ENCODE results near the gene HHIP. TPM values are rescaled to one million over a fixed set of nuclear protein-coding genes. Genes with fewer than 3 reads are reported as not detected.

HHIP gene
- total RNA-seq: not detected

DNA sequence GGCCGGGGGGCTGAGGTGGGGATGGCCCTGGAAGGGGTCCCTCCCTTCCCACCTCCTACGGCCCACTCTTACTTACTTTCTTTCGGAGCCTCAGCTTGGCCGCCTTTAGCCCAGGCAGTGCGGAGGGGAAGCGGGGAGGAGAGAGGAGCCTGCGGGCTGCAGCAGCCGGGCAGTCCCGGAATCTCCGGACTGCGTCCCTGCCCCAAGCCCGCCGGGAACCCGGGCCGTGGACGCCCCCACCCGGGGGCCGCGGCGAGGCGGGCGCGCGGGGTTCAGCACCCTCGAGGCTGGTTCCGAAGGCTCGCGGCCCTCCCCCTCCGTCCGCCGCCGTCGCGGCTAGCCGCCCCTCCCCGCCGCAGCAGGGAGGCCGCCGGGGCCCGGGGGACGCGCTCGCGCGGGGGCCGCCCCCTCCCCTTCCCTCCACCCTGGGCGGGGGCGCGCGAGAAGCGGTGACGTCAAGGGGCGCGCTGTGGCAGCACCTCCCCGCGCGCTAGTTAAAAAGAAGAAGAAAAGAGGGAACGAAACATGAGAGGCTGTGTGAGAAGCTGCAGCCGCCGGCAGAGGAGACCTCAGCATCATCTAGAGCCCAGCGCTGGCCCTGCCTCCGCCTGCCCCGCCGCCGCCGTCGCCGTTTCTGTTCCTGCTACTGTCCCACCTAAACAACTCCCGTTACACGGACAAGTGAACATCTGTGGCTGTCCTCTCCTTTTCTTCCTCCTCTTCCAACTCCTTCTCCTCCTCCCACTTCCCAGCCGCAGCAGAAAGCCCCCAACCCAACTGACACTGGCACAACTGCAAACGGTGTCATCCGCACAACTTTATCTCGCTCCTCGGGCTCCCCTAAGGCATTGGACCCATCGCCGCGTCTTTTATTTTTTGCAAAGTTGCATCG lies at the start of gene HHIP:
TSS of gene HHIP (plus strand) at position 526 of the 892 bp plus-strand sequence. CDS start 520 bp downstream, outside the sequence.
- Histone ChIP-seq H3K4me1 (ENCODE audit: insufficient read depth, low read length) (peaks cover 8% of the 10 kb centered on the region), H3K27me3 (ENCODE audit: insufficient read depth, low read length) (peaks cover 50% of the 10 kb centered on the region), H3K9me3 (ENCODE audit: low read depth, low read length) (no peaks in the 10 kb centered on the region), H3K4me3 (ENCODE audit: low read length) (no peak within 1 kb of the TSS)

GRCh38 chr4:144597171-144597570 lies 48.8 kb upstream of the HHIP start:
- H3K9me3 ChIP-seq (ENCODE audit: low read depth, low read length): no peaks in the 10 kb centered on the region
- H3K27me3 ChIP-seq (ENCODE audit: insufficient read depth, low read length): no peaks in the 10 kb centered on the region
- no peaks in the 10 kb centered on the region for H3K4me1 ChIP-seq (ENCODE audit: insufficient read depth, low read length)
- H3K4me3 ChIP-seq (ENCODE audit: low read length): no peak overlapping the region

DNA sequence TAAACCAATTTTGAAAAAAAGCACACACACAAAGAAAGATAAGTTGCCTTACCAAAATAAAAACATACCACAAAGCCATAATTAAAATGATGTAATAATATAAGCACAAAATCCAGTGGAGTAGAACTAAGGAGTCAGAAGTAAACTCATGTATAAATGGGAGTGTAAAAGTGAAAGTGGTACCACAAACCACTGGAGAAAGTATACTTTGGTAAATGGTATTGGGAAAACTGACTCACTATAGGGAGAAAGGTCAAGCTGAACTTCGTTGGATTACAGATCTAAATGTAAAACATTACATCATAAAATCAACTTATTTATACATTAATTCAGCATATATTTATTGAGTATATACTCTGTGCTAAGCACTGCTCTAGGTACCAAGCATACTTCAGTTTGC lies 46.3 kb upstream of the HHIP start:
- H3K4me3 ChIP-seq (ENCODE audit: low read length): no peak overlapping the region
- H3K27me3 ChIP-seq (ENCODE audit: insufficient read depth, low read length): no peaks in the 10 kb centered on the region
- H3K9me3 ChIP-seq (ENCODE audit: low read depth, low read length): no peaks in the 10 kb centered on the region
- H3K4me1 ChIP-seq (ENCODE audit: insufficient read depth, low read length): no peaks in the 10 kb centered on the region

- no peaks in the 10 kb centered on the region for H3K27me3 ChIP-seq (ENCODE audit: insufficient read depth, low read length)
Observed at GRCh38 chr4:144611850-144612249, 34.1 kb upstream of the HHIP start.

GRCh38 chr4:144614850-144615585 lies 30.9 kb upstream of the HHIP start:
- Histone ChIP-seq H3K9me3 (ENCODE audit: low read depth, low read length) (no peaks in the 10 kb centered on the region), H3K27me3 (ENCODE audit: insufficient read depth, low read length) (no peaks in the 10 kb centered on the region), H3K4me1 (ENCODE audit: insufficient read depth, low read length) (no peaks in the 10 kb centered on the region), H3K4me3 (ENCODE audit: low read length) (no peak overlapping the region)

More at GRCh38 chr4:144611850-144612249, 34.1 kb upstream of the HHIP start:
- H3K4me1 ChIP-seq (ENCODE audit: insufficient read depth, low read length): no peaks in the 10 kb centered on the region
- H3K9me3 ChIP-seq (ENCODE audit: low read depth, low read length): no peaks in the 10 kb centered on the region
- H3K4me3 ChIP-seq (ENCODE audit: low read length): no peak overlapping the region

- H3K27me3 ChIP-seq (ENCODE audit: insufficient read depth, low read length): no peaks in the 10 kb centered on the region
- no peaks in the 10 kb centered on the region for H3K9me3 ChIP-seq (ENCODE audit: low read depth, low read length)
- H3K4me1 ChIP-seq (ENCODE audit: insufficient read depth, low read length): no peaks in the 10 kb centered on the region
- H3K4me3 ChIP-seq (ENCODE audit: low read length): no peak overlapping the region
Observed at GRCh38 chr4:144621681-144622080, 24.3 kb upstream of the HHIP start.

- Histone ChIP-seq H3K4me1 (ENCODE audit: insufficient read depth, low read length) (no peaks in the 10 kb centered on the region), H3K9me3 (ENCODE audit: low read depth, low read length) (no peaks in the 10 kb centered on the region), H3K27me3 (ENCODE audit: insufficient read depth, low read length) (no peaks in the 10 kb centered on the region), H3K4me3 (ENCODE audit: low read length) (no peak overlapping the region)
Observed at GRCh38 chr4:144627663-144628076, 18.3 kb upstream of the HHIP start.

- no peak overlapping the region for H3K4me3 ChIP-seq (ENCODE audit: low read length)
- H3K4me1 ChIP-seq (ENCODE audit: insufficient read depth, low read length): no peaks in the 10 kb centered on the region
- no peaks in the 10 kb centered on the region for H3K9me3 ChIP-seq (ENCODE audit: low read depth, low read length)
- H3K27me3 ChIP-seq (ENCODE audit: insufficient read depth, low read length): no peaks in the 10 kb centered on the region
Observed at GRCh38 chr4:144633215-144633614, 12.7 kb upstream of the HHIP start.

DNA sequence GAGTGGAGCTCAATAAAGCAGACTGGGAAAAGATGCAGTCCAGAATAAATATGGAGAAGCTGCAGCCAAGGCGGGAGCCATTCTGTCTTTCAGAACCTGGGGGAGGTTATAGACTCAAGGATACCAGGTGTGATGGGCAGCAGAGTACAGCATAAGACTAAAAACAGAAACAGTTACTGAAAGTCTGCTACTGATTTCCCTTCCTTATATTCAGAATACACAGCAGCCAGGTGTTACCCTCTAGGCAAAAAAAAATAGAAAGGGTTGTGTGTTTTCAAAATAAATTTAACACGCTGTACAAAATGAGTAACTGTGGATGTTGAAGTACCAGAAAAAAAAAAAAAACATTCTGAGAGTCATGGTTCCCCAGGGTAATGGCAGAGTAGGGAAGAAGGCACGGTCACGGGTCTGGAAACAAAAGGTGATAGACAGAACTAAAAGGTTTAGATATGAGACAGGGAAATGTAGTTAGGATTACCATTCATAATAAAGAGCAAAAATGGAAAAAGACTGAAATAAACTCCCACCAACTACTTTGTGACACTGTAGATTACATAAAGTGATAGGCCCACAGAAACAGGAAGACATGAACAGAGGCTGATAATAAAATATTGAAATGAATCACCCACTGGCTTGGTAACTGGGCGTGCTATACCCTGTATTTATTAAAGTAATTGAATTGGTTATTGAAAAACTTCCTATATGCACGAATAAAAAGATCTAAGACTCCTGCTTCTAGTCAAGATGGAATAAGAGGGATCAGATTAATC lies 10.8 kb upstream of the HHIP start:
- Histone ChIP-seq H3K4me1 (ENCODE audit: insufficient read depth, low read length) (no peaks in the 10 kb centered on the region), H3K4me3 (ENCODE audit: low read length) (no peak overlapping the region), H3K27me3 (ENCODE audit: insufficient read depth, low read length) (no peaks in the 10 kb centered on the region), H3K9me3 (ENCODE audit: low read depth, low read length) (no peaks in the 10 kb centered on the region)

GRCh38 chr4:144644368-144645101 lies 1.4 kb upstream of the HHIP start:
- Histone ChIP-seq H3K27me3 (ENCODE audit: insufficient read depth, low read length) (peaks cover 46% of the 10 kb centered on the region), H3K4me3 (ENCODE audit: low read length) (no peak overlapping the region), H3K4me1 (ENCODE audit: insufficient read depth, low read length) (peaks cover 8% of the 10 kb centered on the region), H3K9me3 (ENCODE audit: low read depth, low read length) (no peaks in the 10 kb centered on the region)

DNA sequence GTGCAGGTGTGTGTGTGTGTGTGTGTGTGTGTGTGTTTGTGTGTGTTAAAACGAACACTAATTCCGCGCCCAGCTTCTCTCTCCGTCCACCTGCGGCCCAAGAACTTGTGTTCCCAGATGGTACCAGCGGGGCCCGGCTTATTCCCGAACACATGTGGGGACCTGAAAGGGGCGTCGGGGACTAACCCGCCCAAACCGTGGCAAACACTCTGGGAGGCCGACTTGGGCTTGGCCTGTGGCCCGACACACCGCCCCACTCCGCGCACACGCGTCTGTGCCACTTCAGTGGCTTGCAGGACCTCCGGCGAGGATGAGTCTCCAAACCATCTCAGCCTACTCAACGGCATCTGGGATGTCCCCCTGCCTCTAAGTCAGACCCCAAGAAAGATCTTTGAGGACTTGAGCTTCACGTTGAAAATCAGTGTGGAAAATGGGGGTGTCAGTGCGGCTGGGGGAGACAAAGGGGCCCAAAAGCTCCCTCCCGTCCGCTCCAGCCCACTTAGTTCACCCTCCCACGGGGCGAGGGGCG lies 790 bp upstream of the HHIP start:
- no peaks in the 10 kb centered on the region for H3K9me3 ChIP-seq (ENCODE audit: low read depth, low read length)
- no peak overlapping the region for H3K4me3 ChIP-seq (ENCODE audit: low read length)
- H3K4me1 ChIP-seq (ENCODE audit: insufficient read depth, low read length): peaks cover 8% of the 10 kb centered on the region
- H3K27me3 ChIP-seq (ENCODE audit: insufficient read depth, low read length): peaks cover 50% of the 10 kb centered on the region

GRCh38 chr4:144646523-144647094 lies 653 bp downstream of the HHIP start:
- Histone ChIP-seq H3K4me3 (ENCODE audit: low read length) (no peak overlapping the region), H3K9me3 (ENCODE audit: low read depth, low read length) (no peaks in the 10 kb centered on the region), H3K4me1 (ENCODE audit: insufficient read depth, low read length) (peaks cover 8% of the 10 kb centered on the region), H3K27me3 (ENCODE audit: insufficient read depth, low read length) (peaks cover 50% of the 10 kb centered on the region)

DNA sequence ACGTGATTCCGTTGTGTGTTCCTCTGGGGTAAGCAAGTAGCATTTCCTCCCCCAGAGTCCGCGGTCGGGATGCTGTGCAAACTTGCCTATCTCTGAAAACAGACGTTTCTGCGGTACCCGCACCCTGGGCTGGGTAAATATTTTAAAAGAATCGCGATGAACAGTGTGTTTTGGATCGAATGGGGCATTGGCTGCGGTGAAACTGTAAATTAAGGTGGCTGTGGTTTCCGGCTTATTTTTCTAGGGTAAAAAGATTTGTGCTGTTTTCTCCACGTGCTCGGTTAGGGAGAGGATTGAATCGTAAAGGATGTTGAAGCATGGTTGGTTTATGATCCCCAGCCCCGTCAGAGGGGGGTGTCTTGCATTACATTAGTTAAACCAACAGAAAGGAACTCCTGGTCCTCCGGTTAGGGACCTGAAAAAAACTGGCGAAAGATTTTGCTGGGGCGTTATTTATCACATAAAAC lies 1.2 kb downstream of the HHIP start:
- Histone ChIP-seq H3K9me3 (ENCODE audit: low read depth, low read length) (no peaks in the 10 kb centered on the region), H3K4me3 (ENCODE audit: low read length) (no peak overlapping the region), H3K4me1 (ENCODE audit: insufficient read depth, low read length) (peaks cover 8% of the 10 kb centered on the region), H3K27me3 (ENCODE audit: insufficient read depth, low read length) (peaks cover 50% of the 10 kb centered on the region)

DNA sequence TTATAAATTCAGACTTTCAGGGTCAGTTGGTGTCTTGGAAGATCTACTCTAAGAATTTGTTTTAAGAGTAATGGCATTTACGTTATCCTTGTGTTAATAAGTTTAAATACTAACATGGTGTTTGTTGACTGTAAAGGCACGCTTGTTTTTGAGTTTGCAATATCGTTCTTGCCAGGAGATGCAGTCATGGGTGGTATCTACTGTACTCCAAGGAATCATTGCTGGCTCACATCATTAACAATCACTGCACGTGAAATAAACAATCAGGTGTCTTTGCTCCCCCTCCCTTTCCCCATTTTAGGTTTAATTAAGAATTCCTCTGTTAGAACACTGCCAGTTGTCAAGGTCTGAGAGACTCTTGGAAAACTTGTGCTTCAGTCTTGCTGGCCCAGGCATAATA lies 1.6 kb downstream of the HHIP start:
- peaks cover 8% of the 10 kb centered on the region for H3K4me1 ChIP-seq (ENCODE audit: insufficient read depth, low read length)
- peaks cover 50% of the 10 kb centered on the region for H3K27me3 ChIP-seq (ENCODE audit: insufficient read depth, low read length)
- no peak overlapping the region for H3K4me3 ChIP-seq (ENCODE audit: low read length)
- H3K9me3 ChIP-seq (ENCODE audit: low read depth, low read length): no peaks in the 10 kb centered on the region

All from mononuclear cell (primary cell).